ENCODE results near the gene RAB8B. TPM values are rescaled to one million over a fixed set of nuclear protein-coding genes. Genes with fewer than 3 reads are reported as not detected.

The RAB8B gene
- polyA plus RNA-seq, 3 donors = 22.0 to 77.3 (median 58.9) TPM

- no peak for DNase-seq
- H4K20me1 ChIP-seq (ENCODE audit: insufficient read depth, low read length) = peaks cover 62% of the 10 kb centered on the region
- peaks cover 53% of the 10 kb centered on the region for H3K79me2 ChIP-seq (ENCODE audit: insufficient read depth, low read length)
- peaks cover 12% of the 10 kb centered on the region for H3K4me1 Mint-ChIP-seq
- no peak overlapping the region for H3K4me2 ChIP-seq (replicated peaks; ENCODE audit: extremely low read depth, low read length, poor library complexity, severe bottlenecking)
- no peak overlapping the region for H3K4me3 Mint-ChIP-seq
- H3K36me3 Mint-ChIP-seq = peaks cover 72% of the 10 kb centered on the region in 2 donors
- no peak overlapping the region for H3K27ac ChIP-seq (ENCODE audit: low read depth in 1 of 2, low read length in 2 of 2)
- H3K9ac ChIP-seq (ENCODE audit: insufficient read depth, low read length, poor library complexity, severe bottlenecking) = no peak overlapping the region
- no peak for TF ChIP-seq CTCF (IDR thresholded peaks at IDR 0.05)
- no peak overlapping the region for H3K27ac Mint-ChIP-seq
- H2AFZ ChIP-seq (ENCODE audit: insufficient read depth, low read depth, low read length, poor library complexity, severe bottlenecking) = no peak overlapping the region
- peaks cover 60 to 85% of the 10 kb centered on the region in 2 donors for H3K36me3 ChIP-seq (replicated peaks in 1 of 2; ENCODE audit: control insufficient read depth in 1 of 2, insufficient read depth in 2 of 2, low read length in 2 of 2)
- H3K4me1 ChIP-seq (ENCODE audit: control insufficient read depth in 1 of 2, insufficient read depth in 2 of 2, low read length in 2 of 2) = peaks cover 11 to 13% of the 10 kb centered on the region in 2 donors
- H3K4me3 ChIP-seq (replicated peaks in 1 of 3; ENCODE audit: low read depth in 2 of 3, low read length in 3 of 3) = no peak overlapping the region
- no CpG with 5 or more reads among the region's 2 CpGs for WGBS (ENCODE audit: insufficient coverage)
- H3K9me3 ChIP-seq (replicated peaks in 1 of 2; ENCODE audit: control insufficient read depth in 1 of 2, insufficient read depth in 1 of 2, low read length in 2 of 2) = no peaks in the 10 kb centered on the region
- H3K27me3 Mint-ChIP-seq (ENCODE audit: low read depth in 3 of 3) = no peaks in the 10 kb centered on the region
- H3K27me3 ChIP-seq (ENCODE audit: control insufficient read depth in 2 of 2, insufficient read depth in 2 of 2, low read length in 2 of 2) = no peaks in the 10 kb centered on the region
- H3K9me3 Mint-ChIP-seq = no peaks in the 10 kb centered on the region
- intact Hi-C loops (cut with micrococcal nuclease) = no loop called here
Observed at GRCh38 chr15:63252292-63252691, 62.9 kb downstream of the RAB8B start.

GRCh38 chr15:63254991-63255390 lies 65.6 kb downstream of the RAB8B start:
- Mint-ChIP-seq H3K27ac (no peak overlapping the region), H3K4me1 (no peaks in the 10 kb centered on the region)
- no peaks in the 10 kb centered on the region for H3K9me3 ChIP-seq (replicated peaks in 1 of 2; ENCODE audit: control insufficient read depth in 1 of 2, insufficient read depth in 1 of 2, low read length in 2 of 2)

More at GRCh38 chr15:63254991-63255390, 65.6 kb downstream of the RAB8B start:
- Histone ChIP-seq H2AFZ (ENCODE audit: insufficient read depth, low read depth, low read length, poor library complexity, severe bottlenecking) (no peak overlapping the region), H3K4me2 (replicated peaks; ENCODE audit: extremely low read depth, low read length, poor library complexity, severe bottlenecking) (no peak overlapping the region), H3K4me3 (replicated peaks in 1 of 3; ENCODE audit: low read depth in 2 of 3, low read length in 3 of 3) (no peak overlapping the region), H3K4me1 (ENCODE audit: control insufficient read depth in 1 of 2, insufficient read depth in 2 of 2, low read length in 2 of 2) (no peaks in the 10 kb centered on the region), H3K27me3 (ENCODE audit: control insufficient read depth in 2 of 2, insufficient read depth in 2 of 2, low read length in 2 of 2) (no peaks in the 10 kb centered on the region), H3K27ac (ENCODE audit: low read depth in 1 of 2, low read length in 2 of 2) (no peak overlapping the region), H4K20me1 (ENCODE audit: insufficient read depth, low read length) (peaks cover 69% of the 10 kb centered on the region), H3K79me2 (ENCODE audit: insufficient read depth, low read length) (peaks cover 28% of the 10 kb centered on the region), H3K9ac (ENCODE audit: insufficient read depth, low read length, poor library complexity, severe bottlenecking) (no peak overlapping the region), H3K36me3 (replicated peaks in 1 of 2; ENCODE audit: control insufficient read depth in 1 of 2, insufficient read depth in 2 of 2, low read length in 2 of 2) (peaks cover 69 to 92% of the 10 kb centered on the region in 2 donors)
- WGBS (ENCODE audit: insufficient coverage) = no CpG with 5 or more reads among the region's 2 CpGs
- H3K4me3 Mint-ChIP-seq = no peak overlapping the region
- peaks cover 72 to 88% of the 10 kb centered on the region in 2 donors for H3K36me3 Mint-ChIP-seq
- H3K9me3 Mint-ChIP-seq = peaks cover 0 to 4% (median 0%) of the 10 kb centered on the region in 7 donors
- peaks cover 0 to 1% (median 0%) of the 10 kb centered on the region in 3 donors for H3K27me3 Mint-ChIP-seq (ENCODE audit: low read depth in 3 of 3)
- intact Hi-C loops (cut with micrococcal nuclease) = no loop called here
- no peak for TF ChIP-seq CTCF (IDR thresholded peaks at IDR 0.05)
- DNase-seq = no peak
